ENCODE results near the gene PNKD.

PNKD gene

GRCh38 chr2:218278531-218279360 is 8.4 kb downstream of the PNKD start:
- peak overlapping the region; percentile 51 to 99 for H3K27ac ChIP-seq
- no peaks in the 10 kb centered on the region for H3K9me3 ChIP-seq
- peaks cover 0 to 63% (median 33%) of the 10 kb centered on the region in 4 donors for H3K4me1 ChIP-seq
- no peak for DNase-seq
- no peaks in the 10 kb centered on the region for H3K27me3 ChIP-seq
- H3K4me3 ChIP-seq, result no peak overlapping the region
- TF ChIP-seq CTCF (IDR thresholded peaks at IDR 0.05), result no peak
- intact Hi-C loops (cut with DNase I; ENCODE audit: low total_unique reads), result no loop called here
- peaks cover 80 to 82% (median 81%) of the 10 kb centered on the region in 3 donors for H3K36me3 ChIP-seq

DNA sequence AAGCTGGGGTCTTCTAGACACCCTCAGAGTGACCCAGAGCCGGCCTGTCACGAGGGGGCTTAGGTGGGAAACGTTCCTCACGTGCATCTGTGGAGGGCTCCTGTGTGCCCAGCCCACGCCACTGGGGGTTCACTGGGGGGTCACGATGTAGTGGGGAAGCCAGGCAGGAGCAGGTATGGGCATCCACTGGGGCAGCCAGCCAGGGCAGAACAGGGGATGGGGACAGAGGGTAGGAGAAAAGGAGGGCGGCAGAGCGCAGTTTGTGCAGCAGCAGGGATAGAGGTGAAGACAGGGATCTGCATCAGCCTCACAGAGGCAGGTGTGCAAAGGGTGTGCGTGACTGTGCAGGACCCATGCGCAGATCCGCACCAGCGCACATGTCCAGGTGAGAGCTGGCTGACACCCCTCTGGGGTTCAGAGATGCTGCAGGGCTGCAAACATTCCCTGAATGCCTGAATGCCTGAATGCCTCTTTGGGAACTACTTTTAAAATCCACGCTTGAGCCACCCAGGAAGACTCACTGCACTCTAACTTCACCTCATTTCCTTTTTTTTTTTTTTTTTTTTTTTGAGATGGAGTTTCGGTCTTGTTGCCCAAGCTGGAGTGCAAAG is 10.0 kb downstream of the PNKD start:
- no peak for DNase-seq
- intact Hi-C loops (cut with DNase I; ENCODE audit: low total_unique reads), result no loop called here
- peaks cover 9 to 77% (median 45%) of the 10 kb centered on the region in 4 donors for H3K4me1 ChIP-seq
- no peaks in the 10 kb centered on the region for H3K9me3 ChIP-seq
- H3K27me3 ChIP-seq, result no peaks in the 10 kb centered on the region
- H3K27ac ChIP-seq, result peak overlapping the region; percentile 51 to 99
- TF ChIP-seq CTCF (IDR thresholded peaks at IDR 0.05), result no peak
- no peak overlapping the region for H3K4me3 ChIP-seq
- H3K36me3 ChIP-seq, result peaks cover 64 to 66% (median 65%) of the 10 kb centered on the region in 3 donors

DNA sequence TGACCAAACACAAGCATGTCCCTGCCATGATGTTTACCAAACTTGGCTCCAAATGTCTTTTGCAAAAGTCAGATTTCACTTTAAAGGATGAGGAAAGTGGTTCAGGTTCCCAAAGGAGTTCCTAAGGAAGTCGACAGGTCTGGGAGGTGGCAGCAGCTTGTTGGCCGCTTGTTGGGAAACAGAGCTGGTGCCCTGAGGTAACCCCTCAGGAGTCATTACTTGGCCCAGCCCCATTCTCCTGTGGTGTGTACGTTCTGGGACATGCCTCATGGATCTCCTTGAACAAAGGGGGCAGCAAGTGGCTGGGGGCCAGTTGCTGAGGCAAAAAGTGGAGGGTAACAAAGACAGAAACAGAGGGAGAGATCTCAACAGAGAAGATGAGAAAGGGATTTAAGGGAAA is 11.1 kb downstream of the PNKD start:
- intact Hi-C loops (cut with DNase I; ENCODE audit: low total_unique reads), result no loop called here
- no peak overlapping the region for H3K4me3 ChIP-seq
- H3K27ac ChIP-seq, result peak overlapping the region; percentile 99
- H3K9me3 ChIP-seq, result no peaks in the 10 kb centered on the region
- peak in 1 of 2 donors; percentile 79 for DNase-seq
- TF ChIP-seq CTCF (IDR thresholded peaks at IDR 0.05), result no peak
- peaks cover 9 to 88% (median 56%) of the 10 kb centered on the region in 4 donors for H3K4me1 ChIP-seq
- peaks cover 53 to 55% (median 54%) of the 10 kb centered on the region in 3 donors for H3K36me3 ChIP-seq
- no peaks in the 10 kb centered on the region for H3K27me3 ChIP-seq

- peak; percentile 53 to 91 for DNase-seq
- TF ChIP-seq CTCF (IDR thresholded peaks at IDR 0.05), result no peak
- H3K27me3 ChIP-seq, result no peaks in the 10 kb centered on the region
- peaks cover 44 to 46% (median 45%) of the 10 kb centered on the region in 3 donors for H3K36me3 ChIP-seq
- no peaks in the 10 kb centered on the region for H3K9me3 ChIP-seq
- intact Hi-C loops (cut with DNase I; ENCODE audit: low total_unique reads), result no loop called here
- peaks cover 9 to 94% (median 58%) of the 10 kb centered on the region in 4 donors for H3K4me1 ChIP-seq
- H3K27ac ChIP-seq, result peak overlapping the region; percentile 99
- H3K4me3 ChIP-seq, result peak overlapping the region in 1 of 2 donors; percentile 31
Measured at GRCh38 chr2:218282173-218282991, 12.1 kb downstream of the PNKD start.

GRCh38 chr2:218284106-218284811 is 13.9 kb downstream of the PNKD start:
- H3K9me3 ChIP-seq, result no peaks in the 10 kb centered on the region
- H3K4me1 ChIP-seq, result peaks cover 9 to 89% (median 73%) of the 10 kb centered on the region in 4 donors
- peak; percentile 72 to 87 for DNase-seq
- intact Hi-C loops (cut with DNase I; ENCODE audit: low total_unique reads), result no loop called here
- peak overlapping the region; percentile 99 for H3K27ac ChIP-seq
- peak overlapping the region; percentile 30 to 34 for H3K4me3 ChIP-seq
- H3K36me3 ChIP-seq, result peaks cover 26 to 27% (median 26%) of the 10 kb centered on the region in 3 donors
- no peaks in the 10 kb centered on the region for H3K27me3 ChIP-seq
- TF ChIP-seq CTCF (IDR thresholded peaks at IDR 0.05), result no peak

Data from tibial artery (tissue), 4 donors.